Fibroblast of villous mesenchyme (primary cell): ENCODE data around the gene REEP1. TPM values are rescaled to one million over a fixed set of nuclear protein-coding genes. Genes with fewer than 3 reads are reported as not detected.

Experiments used
- DNase-seq: peaks from one replicate; pipeline ENCODE4 v3.0.0-alpha.2; 2010; ENCODE audit warnings: low read depth
- H3K4me3 ChIP-seq: 2 replicates; pipeline ENCODE4 v1.5.1; 2011; ENCODE audit warnings: low read depth, mild to moderate bottlenecking, low read length
- total RNA-seq: library from RNA; depleted of rRNA; stranded (reverse); fragments of >200 nt; gene quantifications from 2 replicates; pipeline ENCODE4 v1.2.3, GENCODE V29; 2012
- TF ChIP-seq, protein P1 (sequence below): IDR thresholded peaks from 2 replicates; pipeline ENCODE4 v1.5.1; 2012; ENCODE audit warnings: low read depth, mild to moderate bottlenecking, low read length; ENCODE audit not compliant: insufficient read depth

REEP1 gene
- total RNA-seq, 1 donor: under 0.01 TPM

DNA sequence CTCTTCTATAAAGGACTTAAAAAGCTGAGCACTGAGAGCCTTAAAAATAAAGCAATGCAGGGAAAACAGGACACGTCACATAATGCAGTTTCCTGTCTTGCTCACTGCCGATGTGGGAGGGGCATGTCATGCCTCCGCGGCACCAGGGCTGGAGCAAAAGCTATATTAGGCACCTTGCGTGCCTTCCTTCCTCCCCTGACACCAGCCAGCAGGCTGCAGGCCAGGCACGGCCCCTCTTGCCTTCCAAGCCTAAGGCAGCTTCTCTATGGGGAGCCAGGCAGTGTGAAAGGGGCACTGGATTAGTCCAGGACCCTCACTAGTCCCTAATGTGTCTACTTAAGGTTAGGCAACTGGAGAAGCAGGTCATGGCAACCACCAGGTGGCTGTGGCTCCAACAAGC lies 111.8 kb downstream of the REEP1 start:
- DNase-seq: peak; percentile 10

GRCh38 chr2:86224645-86225355 lies 112.6 kb downstream of the REEP1 start:
- TF ChIP-seq, protein P1, sequence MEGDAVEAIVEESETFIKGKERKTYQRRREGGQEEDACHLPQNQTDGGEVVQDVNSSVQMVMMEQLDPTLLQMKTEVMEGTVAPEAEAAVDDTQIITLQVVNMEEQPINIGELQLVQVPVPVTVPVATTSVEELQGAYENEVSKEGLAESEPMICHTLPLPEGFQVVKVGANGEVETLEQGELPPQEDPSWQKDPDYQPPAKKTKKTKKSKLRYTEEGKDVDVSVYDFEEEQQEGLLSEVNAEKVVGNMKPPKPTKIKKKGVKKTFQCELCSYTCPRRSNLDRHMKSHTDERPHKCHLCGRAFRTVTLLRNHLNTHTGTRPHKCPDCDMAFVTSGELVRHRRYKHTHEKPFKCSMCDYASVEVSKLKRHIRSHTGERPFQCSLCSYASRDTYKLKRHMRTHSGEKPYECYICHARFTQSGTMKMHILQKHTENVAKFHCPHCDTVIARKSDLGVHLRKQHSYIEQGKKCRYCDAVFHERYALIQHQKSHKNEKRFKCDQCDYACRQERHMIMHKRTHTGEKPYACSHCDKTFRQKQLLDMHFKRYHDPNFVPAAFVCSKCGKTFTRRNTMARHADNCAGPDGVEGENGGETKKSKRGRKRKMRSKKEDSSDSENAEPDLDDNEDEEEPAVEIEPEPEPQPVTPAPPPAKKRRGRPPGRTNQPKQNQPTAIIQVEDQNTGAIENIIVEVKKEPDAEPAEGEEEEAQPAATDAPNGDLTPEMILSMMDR: no peak
- no peak for DNase-seq
- no peak overlapping the region for H3K4me3 ChIP-seq

More for the DNA sequence above, 111.8 kb downstream of the REEP1 start:
- no peak overlapping the region for H3K4me3 ChIP-seq
- TF ChIP-seq, protein P1: no peak

DNA sequence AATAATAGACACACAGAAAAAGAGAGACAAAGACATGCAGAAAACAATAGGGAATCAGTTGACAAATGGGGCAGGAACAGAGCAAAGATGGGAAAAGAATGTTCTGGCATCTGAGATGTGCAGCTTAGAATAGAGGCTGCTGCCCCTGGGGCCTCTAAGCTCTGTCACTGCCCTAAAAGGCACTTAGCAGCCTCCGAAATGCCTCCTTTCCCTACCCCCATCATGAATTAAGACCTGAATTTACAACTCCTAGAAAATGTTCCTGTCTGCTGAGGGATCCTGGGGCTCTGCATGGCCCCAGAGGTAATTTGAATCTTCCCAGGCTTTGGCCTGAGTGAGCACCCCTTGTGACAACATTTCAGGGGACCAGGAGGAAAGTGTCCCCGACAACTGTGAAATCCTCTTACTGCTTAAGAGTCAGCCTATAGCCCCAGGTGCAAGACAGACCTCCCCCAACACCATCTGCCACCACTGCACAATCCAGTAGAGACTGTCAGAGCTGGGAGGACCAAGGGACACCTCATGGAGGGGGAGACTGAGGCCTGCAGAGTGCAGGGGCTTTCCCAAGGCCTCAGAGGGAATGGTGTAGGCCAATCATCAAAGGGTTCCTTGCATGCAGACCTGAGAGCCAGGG lies 113.4 kb downstream of the REEP1 start:
- TF ChIP-seq, protein P1: no peak
- DNase-seq: no peak
- H3K4me3 ChIP-seq: no peak overlapping the region

DNA sequence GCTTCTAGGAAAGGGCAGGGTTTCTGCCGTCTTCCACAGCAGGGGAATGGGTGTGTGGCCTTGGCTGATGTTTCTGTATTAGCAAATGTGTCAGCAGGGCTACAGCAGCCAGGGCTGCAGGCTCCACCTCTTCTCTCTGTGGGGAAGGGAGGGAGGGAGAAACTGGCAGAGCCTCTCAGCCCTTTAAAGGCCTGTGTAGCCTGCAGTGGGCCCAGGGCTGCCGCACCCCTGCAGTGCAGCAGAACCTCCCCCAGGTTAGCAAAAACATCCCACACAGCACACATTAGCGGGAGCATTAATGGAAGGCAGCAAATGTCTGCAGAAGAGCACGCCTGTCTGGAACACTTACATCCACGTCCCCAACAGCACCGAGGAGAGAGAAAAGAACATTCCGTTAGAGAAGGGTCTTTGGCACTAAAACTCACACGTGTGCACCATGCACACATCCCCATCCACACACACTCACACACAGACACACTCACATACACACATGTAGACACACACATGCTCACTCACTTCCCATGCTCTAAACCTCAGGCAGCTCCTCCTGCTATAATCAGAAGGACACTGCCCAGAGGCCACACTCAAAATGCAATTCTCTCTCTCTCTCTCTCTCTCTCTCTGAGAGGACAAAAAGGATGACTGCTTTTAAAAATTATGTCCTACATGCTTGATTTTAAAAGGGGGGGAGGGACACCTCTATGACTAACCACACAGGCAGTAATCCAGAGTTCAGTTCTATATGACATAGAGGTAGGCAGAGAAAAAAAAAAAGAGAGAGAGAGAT lies 114.1 kb downstream of the REEP1 start:
- peak; percentile 40 for DNase-seq
- no peak overlapping the region for H3K4me3 ChIP-seq
- TF ChIP-seq, protein P1: no peak

GRCh38 chr2:86221066-86221684 lies 116.3 kb downstream of the REEP1 start:
- no peak overlapping the region for H3K4me3 ChIP-seq
- peak; percentile 53 for DNase-seq
- TF ChIP-seq, protein P1: peak; percentile 91

- H3K4me3 ChIP-seq: no peak overlapping the region
- no peak for DNase-seq
- TF ChIP-seq, protein P1: no peak
Observed at GRCh38 chr2:86219896-86220295, 117.5 kb downstream of the REEP1 start.
